Renal cortex interstitium (tissue), 3 donors: ENCODE measurements around the gene ZDHHC11. TPM values are rescaled to one million over a fixed set of nuclear protein-coding genes. Genes with fewer than 3 reads are reported as not detected.

Experiments used
- polyA plus RNA-seq, 3 donors: library from polyadenylated mRNA; unstranded; fragments of 120-200 nt; gene quantifications; one replicate each; pipeline ENCODE4 v1.2.1, GENCODE V29; 2013; ENCODE audit not compliant: insufficient read length in 3 of 3

Gene ZDHHC11
- polyA plus RNA-seq, 3 donors = 4.8 to 11.8 (median 10.1) TPM

Other genes with a start within 250 kb of the ZDHHC11 start
- gene CEP72, start 238.6 kb downstream of the ZDHHC11 start, polyA plus RNA-seq = 10 to 100 TPM in 2 of 3 donors, 1 to 10 TPM in 1; 8.7 to 10.8 (median 10.3) TPM
- gene TPPP, start 157.6 kb downstream of the ZDHHC11 start, polyA plus RNA-seq = 1 to 10 TPM; 3.5 to 8.4 (median 3.9) TPM
- gene ZDHHC11B, start 66.3 kb downstream of the ZDHHC11 start, polyA plus RNA-seq = 1 to 10 TPM; 8.2 to 9.0 (median 8.6) TPM
- 10 to 100 TPM; 38.7 to 46.1 (median 42.4) TPM for gene BRD9, start 41.8 kb upstream of the ZDHHC11 start, polyA plus RNA-seq
- gene TRIP13, start 41.9 kb upstream of the ZDHHC11 start, polyA plus RNA-seq = 10 to 100 TPM; 11.0 to 19.0 (median 16.1) TPM
- gene NKD2, start 157.8 kb upstream of the ZDHHC11 start, polyA plus RNA-seq = 10 to 100 TPM; 10.5 to 29.6 (median 17.9) TPM